Endothelial cell of umbilical vein (primary cell): Measurements from ENCODE around the gene ATP6V1D.

ENCODE experiments used
- CTCF ChIP-seq, 2 donors: IDR thresholded peaks; 1 replicate in 1 of 2; 2 replicates in 1 of 2; pipeline ENCODE4 v1.5.1; 2011; ENCODE audit warnings: low read length in 2 of 2, mild to moderate bottlenecking in 2 of 2, moderate library complexity in 2 of 2, control low read depth in 1 of 2, inconsistent platforms in 1 of 2, low read depth in 1 of 2; ENCODE audit not compliant: insufficient read depth in 1 of 2; ENCODE audit errors: extremely low read depth in 1 of 2
- EZH2 ChIP-seq: IDR thresholded peaks from 2 replicates; pipeline ENCODE4 v1.6.1; 2012; ENCODE audit warnings: borderline replicate concordance, low read depth, mild to moderate bottlenecking, moderate library complexity, low read length, inconsistent platforms; ENCODE audit not compliant: severe bottlenecking
- FOS ChIP-seq: IDR thresholded peaks from 2 replicates; pipeline ENCODE4 v1.6.1; 2011; ENCODE audit warnings: mild to moderate bottlenecking, low read length, moderate library complexity, borderline replicate concordance; ENCODE audit not compliant: insufficient read depth
- MYC ChIP-seq: IDR thresholded peaks from one replicate; pipeline ENCODE4 v1.6.1; 2011; ENCODE audit warnings: mild to moderate bottlenecking, low read depth, low read length
- POLR2A ChIP-seq: IDR thresholded peaks from 2 replicates; pipeline ENCODE4 v1.6.1; 2012; ENCODE audit warnings: low read depth, mild to moderate bottlenecking, control low read depth, low read length
- POLR2AphosphoS5 ChIP-seq: IDR thresholded peaks from 2 replicates; pipeline ENCODE4 v1.6.1; 2012; ENCODE audit warnings: low read depth, mild to moderate bottlenecking, control low read depth, low read length, moderate library complexity; ENCODE audit not compliant: insufficient read depth
- TF ChIP-seq, protein P1 (sequence below): IDR thresholded peaks from 2 replicates; pipeline ENCODE4 v1.6.1; 2011; ENCODE audit not compliant: insufficient read depth, insufficient read length

DNA sequence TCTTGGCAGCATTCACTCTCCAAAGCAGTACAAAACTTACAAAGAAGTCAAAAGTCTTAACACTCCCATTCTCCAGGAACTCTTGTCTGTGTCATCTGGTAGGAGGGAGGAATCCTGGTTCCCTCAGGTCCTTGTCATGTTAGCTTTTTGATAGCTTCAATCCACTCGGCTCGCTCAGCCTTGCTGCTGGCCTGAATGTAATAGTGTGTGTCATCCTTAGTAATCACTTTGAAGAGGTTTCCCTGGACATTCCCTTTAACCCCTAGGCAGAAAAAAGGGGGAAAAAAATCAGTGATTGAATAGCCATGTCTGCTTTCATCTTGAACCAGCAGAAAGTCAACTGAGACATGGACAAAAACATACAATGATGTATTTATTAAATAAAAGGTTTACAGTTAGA lies 27.6 kb upstream of the ATP6V1D start:
- TF ChIP-seq EZH2 (no peak), CTCF (IDR thresholded peaks at IDR 0.05; ENCODE audit: extremely low read depth in 1 of 2, insufficient read depth in 1 of 2, low read depth in 1 of 2, low read length in 2 of 2) (no peak), POLR2A (no peak), POLR2AphosphoS5 (no peak), MYC (no peak), FOS (no peak)
- TF ChIP-seq, protein P1, sequence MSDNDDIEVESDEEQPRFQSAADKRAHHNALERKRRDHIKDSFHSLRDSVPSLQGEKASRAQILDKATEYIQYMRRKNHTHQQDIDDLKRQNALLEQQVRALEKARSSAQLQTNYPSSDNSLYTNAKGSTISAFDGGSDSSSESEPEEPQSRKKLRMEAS: no peak
